DMS79 treated with DMSO at 0.1 percent for 48 hours (cell line): ENCODE measurements around the gene TRIM72.
"Not testable (repeated sequence)": the region's sequence is repeated elsewhere in the genome, so short reads cannot be mapped to it uniquely, and the experiment has no call there.

Experiments used
- DNase-seq: peaks from one replicate; lab custom pipeline; 2025; lab: John Stamatoyannopoulos, UW

Gene TRIM72

DNA sequence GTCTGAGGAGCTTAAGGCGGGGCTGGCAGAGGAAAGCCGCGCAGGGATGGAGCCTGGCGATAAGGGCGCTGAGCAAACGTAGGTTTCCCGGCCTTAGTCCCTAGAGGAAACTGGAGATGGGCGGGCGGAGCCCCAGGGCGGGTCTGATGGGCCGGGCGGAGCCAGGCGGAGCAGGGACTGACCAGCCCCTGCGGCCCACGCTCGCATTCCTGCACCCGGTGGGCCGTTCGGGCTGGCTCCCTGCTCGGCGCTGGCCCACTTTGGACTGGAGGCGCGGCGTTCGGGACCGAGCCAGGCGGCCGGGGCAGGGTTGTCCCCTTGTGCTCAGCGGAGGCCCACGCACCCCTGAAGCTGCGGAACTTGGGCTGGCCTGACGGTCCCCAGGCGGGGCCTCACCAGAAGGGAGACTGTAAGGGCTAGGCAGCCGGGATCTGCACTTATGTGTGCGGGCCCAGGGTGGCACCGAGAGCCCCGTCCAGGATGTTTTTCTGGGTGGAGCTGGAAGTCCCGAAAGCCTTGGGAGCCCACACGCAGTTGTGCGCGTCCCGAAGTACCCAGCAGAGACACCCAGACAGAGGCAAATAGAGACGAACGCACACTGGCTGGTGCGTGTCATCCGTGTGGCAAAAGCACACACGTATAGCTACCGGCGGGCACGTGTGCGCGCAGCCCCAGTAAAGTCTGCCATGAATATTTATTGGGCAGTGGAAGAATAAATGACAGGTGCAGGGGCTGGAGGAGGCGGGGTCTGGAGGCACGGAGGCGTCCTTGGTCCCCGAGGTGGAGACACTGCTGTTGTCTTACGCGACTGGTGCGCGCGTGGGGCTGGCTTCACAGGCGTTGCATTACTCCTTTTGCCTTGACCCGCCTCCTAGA, 1.6 kb downstream of the TRIM72 start:
- DNase-seq: peak; percentile 14

- no peak for DNase-seq
Observed at GRCh38 chr16:31216422-31217135, 2.7 kb downstream of the TRIM72 start, which contains the start of gene PYDC1. Gene PYDC1, minus strand, starts transcription at chr16:31217135. Its CDS starts 107 bp downstream, at chr16:31217028.

GRCh38 chr16:31217136-31217530, 3.2 kb downstream of the TRIM72 start:
- no peak for DNase-seq

DNA sequence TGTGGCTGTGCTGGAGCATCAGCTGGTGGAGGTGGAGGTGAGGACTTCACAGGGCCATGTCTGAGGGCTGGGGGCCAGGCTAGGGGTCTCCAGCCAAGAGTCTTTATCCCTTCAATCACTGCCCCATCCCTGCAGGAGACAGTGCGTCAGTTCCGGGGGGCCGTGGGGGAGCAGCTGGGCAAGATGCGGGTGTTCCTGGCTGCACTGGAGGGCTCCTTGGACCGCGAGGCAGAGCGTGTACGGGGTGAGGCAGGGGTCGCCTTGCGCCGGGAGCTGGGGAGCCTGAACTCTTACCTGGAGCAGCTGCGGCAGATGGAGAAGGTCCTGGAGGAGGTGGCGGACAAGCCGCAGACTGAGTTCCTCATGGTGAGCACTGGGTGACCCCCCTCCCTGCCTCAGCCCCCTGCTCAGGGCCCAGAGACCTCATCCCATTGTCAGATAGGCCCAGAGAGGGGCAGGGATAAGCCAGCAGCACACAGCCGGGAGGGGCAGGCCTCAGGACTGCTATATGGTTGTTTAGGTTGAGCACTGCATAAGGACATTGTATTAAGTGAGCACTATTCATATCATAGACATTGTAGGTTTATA, 5.3 kb downstream of the TRIM72 start:
- DNase-seq: no peak

DNA sequence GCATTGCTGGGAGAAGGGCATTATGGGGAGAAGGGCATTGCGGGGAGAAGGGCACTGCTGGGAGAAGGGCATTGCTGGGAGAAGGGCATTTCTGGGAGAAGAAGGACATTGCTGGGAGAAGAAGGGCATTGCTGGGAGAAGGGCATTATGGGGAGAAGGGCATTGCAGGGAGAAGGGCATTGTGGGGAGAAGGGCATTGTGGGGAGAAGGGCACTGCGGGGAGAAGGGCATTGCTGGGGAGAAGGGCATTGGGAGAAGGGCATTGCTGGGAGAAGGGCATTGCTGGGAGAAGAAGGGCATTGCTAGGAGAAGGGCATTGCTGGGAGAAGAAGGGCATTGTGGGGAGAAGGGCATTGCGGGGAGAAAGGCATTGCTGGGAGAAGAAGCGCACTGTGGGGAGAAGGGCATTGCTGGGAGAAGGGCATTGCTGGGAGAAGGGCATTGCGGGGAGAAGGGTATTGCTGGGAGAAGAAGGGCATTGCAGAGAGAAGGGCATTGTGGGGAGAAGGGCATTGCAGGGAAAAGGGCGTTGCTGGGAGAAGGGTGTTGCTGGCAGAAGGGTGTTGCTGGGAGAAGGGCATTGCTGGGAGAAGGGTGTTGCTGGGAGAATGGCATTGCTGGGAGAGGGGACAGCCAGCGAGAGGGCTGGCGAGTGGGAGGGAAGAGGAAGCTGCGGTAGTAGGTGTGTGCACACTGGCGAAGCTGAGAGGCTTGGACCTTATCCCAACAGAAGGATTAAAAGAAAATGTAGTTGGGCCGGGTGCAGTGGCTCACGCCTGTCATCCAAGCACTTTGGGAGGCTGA, 7.6 kb downstream of the TRIM72 start:
- no peak for DNase-seq

GRCh38 chr16:31223044-31223443, 9.1 kb downstream of the TRIM72 start:
- no peak for DNase-seq

GRCh38 chr16:31224092-31224955, 10.4 kb downstream of the TRIM72 start:
- DNase-seq: no peak

GRCh38 chr16:31225193-31225592, 11.3 kb downstream of the TRIM72 start:
- DNase-seq: no peak

DNA sequence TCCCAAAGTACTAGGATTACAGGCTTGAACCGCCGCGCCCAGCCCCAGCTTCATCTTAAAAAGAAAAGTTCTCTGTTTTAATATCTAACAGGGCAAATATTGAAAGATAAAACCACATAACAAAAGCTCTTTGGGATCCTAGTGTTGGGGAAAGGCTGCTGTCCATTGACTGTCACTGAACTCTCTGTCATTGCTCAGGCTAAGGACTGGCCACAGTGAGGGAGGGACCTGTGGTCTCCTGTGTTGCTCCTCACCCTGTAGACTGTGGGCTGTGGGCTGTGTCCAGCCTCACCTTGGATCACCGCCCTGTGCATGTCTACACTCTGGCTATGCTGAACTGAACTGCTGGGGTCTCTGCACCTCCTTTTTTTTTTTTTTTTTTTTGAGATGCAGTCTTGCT, 14.3 kb downstream of the TRIM72 start:
- no peak for DNase-seq

GRCh38 chr16:31229501-31229900, 15.6 kb downstream of the TRIM72 start:
- DNase-seq: no peak

- no peak for DNase-seq
Observed at GRCh38 chr16:31238041-31238440, 24.1 kb downstream of the TRIM72 start.

GRCh38 chr16:31242206-31242605, 28.3 kb downstream of the TRIM72 start:
- DNase-seq: no peak

DNA sequence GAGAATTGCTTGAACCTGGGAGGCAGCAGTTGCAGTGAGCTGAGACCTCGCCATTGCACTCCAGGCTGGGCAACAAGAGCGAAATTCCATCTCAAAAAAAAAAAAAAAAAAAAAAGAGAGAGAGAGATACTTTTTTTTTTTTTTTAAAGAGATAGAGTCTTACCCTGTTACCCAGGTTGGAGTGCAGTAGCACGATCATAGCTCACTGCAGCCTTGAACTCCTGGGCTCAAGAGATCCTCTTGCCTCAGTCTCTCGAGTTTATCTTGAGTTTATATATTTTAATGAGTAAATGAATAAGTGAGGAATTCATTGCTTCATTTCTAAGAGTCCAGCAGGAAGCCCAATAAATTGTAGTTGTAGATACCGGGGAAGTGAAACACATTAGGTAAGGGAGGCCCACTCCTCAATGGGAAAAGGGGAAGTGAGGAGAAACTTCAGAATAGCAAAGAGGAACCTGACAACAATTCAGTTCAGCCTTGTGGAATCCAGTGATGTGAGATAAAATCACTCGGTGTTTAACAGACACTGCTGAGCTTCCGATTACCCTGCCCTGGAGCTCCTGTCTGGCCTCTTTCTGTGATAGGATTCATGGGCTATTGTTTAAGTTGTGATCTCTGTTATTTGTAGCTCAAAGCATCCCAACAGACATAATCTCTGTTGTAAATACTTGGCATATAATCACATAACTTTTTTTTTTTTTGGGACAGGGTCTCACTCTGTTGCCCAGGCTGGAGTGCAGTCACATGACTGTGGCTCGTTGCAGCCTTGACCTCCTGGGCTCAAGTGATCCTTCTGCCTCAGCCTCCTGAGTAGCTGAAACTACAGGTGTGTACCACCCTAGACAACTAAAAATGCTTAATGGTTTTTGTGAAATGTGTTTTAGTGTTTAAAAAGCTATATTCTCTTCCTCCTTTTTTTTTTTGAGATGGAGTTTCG, 30.1 kb downstream of the TRIM72 start:
- DNase-seq: no peak

- DNase-seq: not testable (repeated sequence)
Observed at GRCh38 chr16:31245598-31245997, 31.7 kb downstream of the TRIM72 start.

- no peak for DNase-seq
Observed at GRCh38 chr16:31246296-31246695, 32.4 kb downstream of the TRIM72 start.

GRCh38 chr16:31248344-31248743, 34.4 kb downstream of the TRIM72 start:
- no peak for DNase-seq

DNA sequence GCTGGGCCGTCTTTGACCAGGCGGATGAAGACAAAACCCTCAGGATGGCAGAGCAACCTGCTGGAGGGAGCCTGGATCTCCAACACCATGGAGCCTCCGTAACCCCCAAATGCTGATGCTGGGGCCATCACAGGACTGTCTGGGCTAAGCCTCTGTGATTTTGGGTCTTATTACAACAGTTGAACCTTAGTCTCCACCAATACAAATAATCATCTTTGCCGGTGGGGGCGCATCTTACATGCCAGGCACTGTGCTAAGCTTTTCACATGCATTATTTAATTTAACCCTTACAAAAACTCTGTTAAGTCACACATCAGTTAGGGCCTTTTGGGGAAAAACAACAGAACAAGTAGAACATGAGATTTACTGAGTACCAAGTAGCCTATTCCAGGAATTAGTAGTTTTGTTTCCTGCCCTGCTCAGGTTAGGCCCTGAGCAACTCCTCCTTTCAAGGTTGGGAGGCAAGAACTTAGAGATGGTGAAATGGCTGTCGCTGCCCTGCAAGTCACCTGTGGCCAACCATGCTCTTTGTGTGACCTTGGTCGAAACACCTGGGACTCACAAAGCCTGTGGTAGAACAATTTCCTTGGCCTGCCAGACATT, 37.0 kb downstream of the TRIM72 start:
- no peak for DNase-seq

- DNase-seq: no peak
Observed at GRCh38 chr16:31251435-31251834, 37.5 kb downstream of the TRIM72 start.

DNA sequence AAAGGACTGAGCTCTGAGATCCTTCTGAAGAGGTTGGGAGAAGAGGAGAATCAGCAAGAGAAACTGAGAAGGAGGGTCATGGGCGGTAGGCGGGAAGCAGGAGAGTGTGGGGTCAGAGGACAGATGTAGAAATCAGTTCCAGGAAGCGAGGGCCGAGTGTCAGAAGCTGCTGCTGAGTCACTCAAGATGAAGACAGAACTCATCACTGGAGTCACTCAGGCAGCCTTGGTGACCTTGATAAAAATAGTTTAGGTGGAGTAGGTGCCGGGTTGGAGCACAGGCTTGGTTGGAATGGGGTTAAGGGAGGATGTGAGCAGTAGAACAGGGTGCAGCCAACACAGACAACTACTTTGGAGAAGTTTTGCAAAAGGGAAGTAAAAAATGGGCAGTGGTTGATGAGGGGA, 39.7 kb downstream of the TRIM72 start:
- no peak for DNase-seq
